SK-N-SH treated with all-trans-retinoic acid at 6 μM for 48 hours (cell line): ENCODE measurements around the gene EPS8L1.

Experiments used
- ATAC-seq: fragments of 200-7000 bp; cut with Tn5 transposase; 3 replicates; pipeline ENCODE4 v1.9.1; 2020; ENCODE audit warnings: mild to moderate bottlenecking, moderate library complexity
- ARNTL ChIP-seq: fragments of 450-650 bp; formaldehyde crosslinking; IDR thresholded peaks from 2 replicates; pipeline ENCODE4 v1.5.0; 2020; ENCODE audit warnings: low read depth, mild to moderate bottlenecking, moderate library complexity, borderline replicate concordance
- BACH2 ChIP-seq: fragments of 250-450 bp; sonication (Bioruptor Pico); IDR thresholded peaks from 2 replicates; pipeline ENCODE4 v1.9.0; 2021; ENCODE audit warnings: mild to moderate bottlenecking, borderline replicate concordance
- CSDC2 ChIP-seq: fragments of 250-450 bp; sonication (Bioruptor Pico); IDR thresholded peaks from 2 replicates; pipeline ENCODE4 v1.5.0; 2020; ENCODE audit warnings: mild to moderate bottlenecking, moderate library complexity
- ESRRG ChIP-seq: fragments of 250-450 bp; sonication (Bioruptor Pico); IDR thresholded peaks from 2 replicates; pipeline ENCODE4 v1.6.1; 2021; ENCODE audit warnings: mild to moderate bottlenecking
- GLIS3 ChIP-seq: fragments of 250-450 bp; sonication (Bioruptor Pico); IDR thresholded peaks from 2 replicates; pipeline ENCODE4 v1.5.0; 2020; ENCODE audit warnings: mild to moderate bottlenecking, moderate library complexity
- ISL1 ChIP-seq: fragments of 250-450 bp; sonication (Bioruptor Pico); IDR thresholded peaks from 2 replicates; pipeline ENCODE4 v2.1.2; 2022; ENCODE audit warnings: mild to moderate bottlenecking, moderate library complexity
- OSR1 ChIP-seq: fragments of 250-450 bp; sonication (Bioruptor Pico); IDR thresholded peaks from 2 replicates; pipeline ENCODE4 v1.8.0; 2022; ENCODE audit warnings: moderate library complexity, mild to moderate bottlenecking, inconsistent platforms
- PPARA ChIP-seq: fragments of 250-450 bp; sonication (Bioruptor Pico); IDR thresholded peaks from 2 replicates; pipeline ENCODE4 v1.5.0; 2020; ENCODE audit warnings: mild to moderate bottlenecking, borderline replicate concordance
- RARB ChIP-seq: fragments of 250-450 bp; sonication (Bioruptor Pico); IDR thresholded peaks from 2 replicates; pipeline ENCODE4 v1.8.0; 2021; ENCODE audit warnings: mild to moderate bottlenecking, moderate library complexity
- SNAI2 ChIP-seq: fragments of 250-450 bp; sonication (Bioruptor Pico); IDR thresholded peaks from 2 replicates; pipeline ENCODE4 v1.5.0; 2020; ENCODE audit warnings: mild to moderate bottlenecking, moderate library complexity
- TCF4 ChIP-seq: fragments of 250-450 bp; sonication (Bioruptor Pico); IDR thresholded peaks from 2 replicates; pipeline ENCODE4 v1.8.0; 2021; ENCODE audit warnings: mild to moderate bottlenecking, moderate library complexity, borderline replicate concordance
- TOX ChIP-seq: fragments of 250-450 bp; sonication (Bioruptor Pico); IDR thresholded peaks from 2 replicates; pipeline ENCODE4 v1.8.0; 2021; ENCODE audit warnings: mild to moderate bottlenecking, moderate library complexity, borderline replicate concordance
- ZFP3 ChIP-seq: fragments of 250-450 bp; sonication (Bioruptor Pico); IDR thresholded peaks from 2 replicates; pipeline ENCODE4 v1.5.0; 2020; ENCODE audit warnings: mild to moderate bottlenecking, moderate library complexity
- ZFP30 ChIP-seq: fragments of 450-650 bp; formaldehyde crosslinking; IDR thresholded peaks from 2 replicates; pipeline ENCODE4 v1.5.0; 2022; ENCODE audit warnings: mild to moderate bottlenecking, moderate library complexity
- ZNF565 ChIP-seq: fragments of 450-650 bp; formaldehyde crosslinking; conservative IDR thresholded peaks from 2 replicates; pipeline ENCODE4 v1.5.0; 2020; ENCODE audit warnings: low read depth, mild to moderate bottlenecking, moderate library complexity
- ZNF70 ChIP-seq: fragments of 450-650 bp; formaldehyde crosslinking; IDR thresholded peaks from 2 replicates; pipeline ENCODE4 v1.5.0; 2020; ENCODE audit warnings: mild to moderate bottlenecking, moderate library complexity
- ZNF8 ChIP-seq: fragments of 450-650 bp; formaldehyde crosslinking; IDR thresholded peaks from 2 replicates; pipeline ENCODE4 v1.5.0; 2020; ENCODE audit warnings: mild to moderate bottlenecking, moderate library complexity
- TF ChIP-seq, protein P1 (sequence below): fragments of 250-450 bp; sonication (Bioruptor Pico); IDR thresholded peaks from 2 replicates; pipeline ENCODE4 v1.5.1; 2020; ENCODE audit warnings: low read depth, mild to moderate bottlenecking, moderate library complexity
- TF ChIP-seq, protein P2 (sequence below): fragments of 250-450 bp; sonication (Bioruptor Pico); IDR thresholded peaks from 2 replicates; pipeline ENCODE4 v1.5.1; 2021; ENCODE audit warnings: mild to moderate bottlenecking, moderate library complexity
- TF ChIP-seq, protein P3 (sequence below): fragments of 250-450 bp; sonication (Bioruptor Pico); IDR thresholded peaks from 2 replicates; pipeline ENCODE4 v1.5.0; 2020; ENCODE audit warnings: mild to moderate bottlenecking, moderate library complexity
- TF ChIP-seq, protein P4 (sequence below): fragments of 250-450 bp; sonication (Bioruptor Pico); IDR thresholded peaks from 2 replicates; pipeline ENCODE4 v1.8.0; 2021; ENCODE audit warnings: low read depth, mild to moderate bottlenecking, moderate library complexity, borderline replicate concordance

EPS8L1 gene

DNA sequence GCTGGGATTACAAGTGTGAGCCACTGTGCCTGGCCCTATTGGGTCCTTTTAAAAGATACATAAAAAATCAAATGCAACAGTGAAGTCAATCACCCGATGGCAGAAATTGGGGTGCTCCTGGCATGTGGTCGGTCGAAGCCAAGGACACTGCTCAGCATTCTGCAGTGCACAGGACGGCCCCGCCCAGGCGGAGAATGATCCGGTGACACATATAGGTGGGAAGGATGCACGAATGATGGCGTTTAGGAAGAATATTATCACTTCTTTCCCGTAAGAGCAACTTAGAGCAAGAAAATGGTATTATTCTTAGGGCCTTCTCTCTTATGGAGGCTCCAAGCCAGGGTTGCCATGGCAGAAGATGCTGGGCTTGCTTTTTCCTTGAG lies 34.4 kb upstream of the EPS8L1 start:
- no peak for ATAC-seq
- TF ChIP-seq ZFP3 (no peak), ZNF565 (CRISPR knock-in tag) (no peak), ZNF70 (CRISPR knock-in tag) (no peak), ZFP30 (no peak), RARB (CRISPR knock-in tag) (no peak), BACH2 (CRISPR knock-in tag) (no peak), CSDC2 (CRISPR knock-in tag) (no peak), SNAI2 (CRISPR knock-in tag) (no peak), ISL1 (CRISPR knock-in tag) (no peak), ESRRG (CRISPR knock-in tag) (no peak)
- TF ChIP-seq, protein P1, sequence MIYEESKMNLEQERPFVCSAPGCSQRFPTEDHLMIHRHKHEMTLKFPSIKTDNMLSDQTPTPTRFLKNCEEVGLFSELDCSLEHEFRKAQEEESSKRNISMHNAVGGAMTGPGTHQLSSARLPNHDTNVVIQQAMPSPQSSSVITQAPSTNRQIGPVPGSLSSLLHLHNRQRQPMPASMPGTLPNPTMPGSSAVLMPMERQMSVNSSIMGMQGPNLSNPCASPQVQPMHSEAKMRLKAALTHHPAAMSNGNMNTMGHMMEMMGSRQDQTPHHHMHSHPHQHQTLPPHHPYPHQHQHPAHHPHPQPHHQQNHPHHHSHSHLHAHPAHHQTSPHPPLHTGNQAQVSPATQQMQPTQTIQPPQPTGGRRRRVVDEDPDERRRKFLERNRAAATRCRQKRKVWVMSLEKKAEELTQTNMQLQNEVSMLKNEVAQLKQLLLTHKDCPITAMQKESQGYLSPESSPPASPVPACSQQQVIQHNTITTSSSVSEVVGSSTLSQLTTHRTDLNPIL (CRISPR knock-in tag) = no peak
- TF ChIP-seq, all 23 proteins: peak for 0

DNA sequence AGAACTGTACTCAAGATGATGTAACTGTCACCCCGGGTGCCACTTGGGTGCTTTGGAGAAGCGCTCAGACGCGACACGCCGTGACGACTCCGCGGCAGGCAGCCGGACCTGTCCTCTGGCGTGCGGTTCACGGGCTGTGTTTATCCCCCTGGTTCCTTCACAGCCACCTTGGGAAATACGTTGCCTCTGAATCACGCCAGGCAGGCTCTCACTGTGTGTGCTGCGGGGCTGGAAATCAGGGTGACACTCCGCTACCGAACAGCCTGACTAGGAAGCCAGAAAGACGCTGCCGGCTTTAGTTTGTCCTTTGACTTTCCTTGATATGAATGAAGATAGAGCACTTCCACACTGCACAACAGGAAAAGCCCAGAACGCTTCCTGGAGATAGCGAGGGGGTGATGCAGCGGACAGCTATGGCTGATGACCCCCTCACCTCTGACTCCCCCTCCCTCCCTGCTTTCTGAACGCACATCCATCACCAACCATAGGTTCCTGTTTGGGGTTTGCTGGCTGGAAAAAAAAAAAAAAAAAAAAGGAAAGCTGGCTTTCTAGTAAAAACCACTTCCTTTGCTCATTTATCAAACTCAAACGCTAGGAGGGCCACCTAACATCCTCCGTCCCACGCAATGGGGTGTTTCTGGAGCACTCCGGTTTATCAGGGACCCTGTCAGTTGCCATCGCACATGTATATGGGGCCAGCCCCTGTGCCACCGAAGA lies 33.9 kb upstream of the EPS8L1 start:
- no peak for TF ChIP-seq ESRRG (CRISPR knock-in tag)
- TF ChIP-seq, protein P2, sequence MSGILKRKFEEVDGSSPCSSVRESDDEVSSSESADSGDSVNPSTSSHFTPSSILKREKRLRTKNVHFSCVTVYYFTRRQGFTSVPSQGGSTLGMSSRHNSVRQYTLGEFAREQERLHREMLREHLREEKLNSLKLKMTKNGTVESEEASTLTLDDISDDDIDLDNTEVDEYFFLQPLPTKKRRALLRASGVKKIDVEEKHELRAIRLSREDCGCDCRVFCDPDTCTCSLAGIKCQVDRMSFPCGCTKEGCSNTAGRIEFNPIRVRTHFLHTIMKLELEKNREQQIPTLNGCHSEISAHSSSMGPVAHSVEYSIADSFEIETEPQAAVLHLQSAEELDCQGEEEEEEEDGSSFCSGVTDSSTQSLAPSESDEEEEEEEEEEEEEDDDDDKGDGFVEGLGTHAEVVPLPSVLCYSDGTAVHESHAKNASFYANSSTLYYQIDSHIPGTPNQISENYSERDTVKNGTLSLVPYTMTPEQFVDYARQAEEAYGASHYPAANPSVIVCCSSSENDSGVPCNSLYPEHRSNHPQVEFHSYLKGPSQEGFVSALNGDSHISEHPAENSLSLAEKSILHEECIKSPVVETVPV = no peak
- TF ChIP-seq, protein P1 (CRISPR knock-in tag) = no peak
- no peak for TF ChIP-seq GLIS3 (CRISPR knock-in tag)
- no peak for TF ChIP-seq ZNF565 (CRISPR knock-in tag)
- no peak for TF ChIP-seq ZFP30
- no peak for TF ChIP-seq PPARA (CRISPR knock-in tag)
- TF ChIP-seq ISL1 (CRISPR knock-in tag) = no peak
- TF ChIP-seq ARNTL (CRISPR knock-in tag) = no peak
- no peak for TF ChIP-seq BACH2 (CRISPR knock-in tag)
- TF ChIP-seq CSDC2 (CRISPR knock-in tag) = no peak
- TF ChIP-seq TCF4 (CRISPR knock-in tag) = no peak
- no peak for TF ChIP-seq SNAI2 (CRISPR knock-in tag)
- ATAC-seq = no peak

DNA sequence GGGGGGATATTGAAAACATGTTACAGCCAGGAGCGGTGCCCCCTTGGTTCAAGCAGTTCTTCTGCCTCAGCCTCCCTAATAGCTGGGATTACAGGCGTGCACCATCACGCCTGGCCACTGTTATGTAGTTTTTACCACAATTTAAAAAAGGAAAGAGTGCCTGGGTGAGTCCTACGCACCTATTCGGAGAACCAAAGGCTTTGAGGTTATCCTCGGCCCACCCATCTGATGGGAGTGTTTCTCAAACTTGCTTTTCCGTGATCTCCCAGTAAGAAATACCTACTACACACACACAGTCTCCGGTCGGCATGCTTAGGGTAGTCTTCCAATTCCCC lies 33.4 kb upstream of the EPS8L1 start:
- TF ChIP-seq ISL1 (CRISPR knock-in tag) (no peak), TCF4 (CRISPR knock-in tag) (no peak), RARB (CRISPR knock-in tag) (no peak), GLIS3 (CRISPR knock-in tag) (no peak), ZNF8 (CRISPR knock-in tag) (no peak), ZFP3 (no peak), OSR1 (CRISPR knock-in tag) (no peak)
- TF ChIP-seq, protein P1 (CRISPR knock-in tag) = no peak
- TF ChIP-seq, all 23 proteins: peak for 0
- ATAC-seq = no peak

DNA sequence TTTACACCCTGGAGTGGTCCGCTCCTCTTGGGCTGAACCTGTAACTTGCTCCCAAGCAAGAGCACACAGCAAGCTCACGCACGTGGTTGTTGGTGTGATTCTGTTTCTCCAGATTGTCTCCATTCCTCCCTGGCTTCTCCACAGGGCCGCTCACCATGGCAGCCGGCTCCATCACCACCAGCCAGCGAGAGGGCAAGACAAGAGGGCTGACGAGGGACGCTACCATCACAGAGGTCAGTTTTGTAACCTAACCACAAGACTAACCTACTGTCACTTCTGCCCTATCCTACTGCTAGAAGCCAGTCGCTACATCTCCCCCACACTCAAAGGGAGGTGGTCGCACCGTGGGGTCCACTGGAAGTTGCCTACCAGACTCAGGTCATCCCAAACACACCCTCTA lies 33.0 kb upstream of the EPS8L1 start:
- TF ChIP-seq, protein P3, sequence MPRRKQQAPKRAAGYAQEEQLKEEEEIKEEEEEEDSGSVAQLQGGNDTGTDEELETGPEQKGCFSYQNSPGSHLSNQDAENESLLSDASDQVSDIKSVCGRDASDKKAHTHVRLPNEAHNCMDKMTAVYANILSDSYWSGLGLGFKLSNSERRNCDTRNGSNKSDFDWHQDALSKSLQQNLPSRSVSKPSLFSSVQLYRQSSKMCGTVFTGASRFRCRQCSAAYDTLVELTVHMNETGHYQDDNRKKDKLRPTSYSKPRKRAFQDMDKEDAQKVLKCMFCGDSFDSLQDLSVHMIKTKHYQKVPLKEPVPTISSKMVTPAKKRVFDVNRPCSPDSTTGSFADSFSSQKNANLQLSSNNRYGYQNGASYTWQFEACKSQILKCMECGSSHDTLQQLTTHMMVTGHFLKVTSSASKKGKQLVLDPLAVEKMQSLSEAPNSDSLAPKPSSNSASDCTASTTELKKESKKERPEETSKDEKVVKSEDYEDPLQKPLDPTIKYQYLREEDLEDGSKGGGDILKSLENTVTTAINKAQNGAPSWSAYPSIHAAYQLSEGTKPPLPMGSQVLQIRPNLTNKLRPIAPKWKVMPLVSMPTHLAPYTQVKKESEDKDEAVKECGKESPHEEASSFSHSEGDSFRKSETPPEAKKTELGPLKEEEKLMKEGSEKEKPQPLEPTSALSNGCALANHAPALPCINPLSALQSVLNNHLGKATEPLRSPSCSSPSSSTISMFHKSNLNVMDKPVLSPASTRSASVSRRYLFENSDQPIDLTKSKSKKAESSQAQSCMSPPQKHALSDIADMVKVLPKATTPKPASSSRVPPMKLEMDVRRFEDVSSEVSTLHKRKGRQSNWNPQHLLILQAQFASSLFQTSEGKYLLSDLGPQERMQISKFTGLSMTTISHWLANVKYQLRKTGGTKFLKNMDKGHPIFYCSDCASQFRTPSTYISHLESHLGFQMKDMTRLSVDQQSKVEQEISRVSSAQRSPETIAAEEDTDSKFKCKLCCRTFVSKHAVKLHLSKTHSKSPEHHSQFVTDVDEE = no peak
- TF ChIP-seq, protein P4, sequence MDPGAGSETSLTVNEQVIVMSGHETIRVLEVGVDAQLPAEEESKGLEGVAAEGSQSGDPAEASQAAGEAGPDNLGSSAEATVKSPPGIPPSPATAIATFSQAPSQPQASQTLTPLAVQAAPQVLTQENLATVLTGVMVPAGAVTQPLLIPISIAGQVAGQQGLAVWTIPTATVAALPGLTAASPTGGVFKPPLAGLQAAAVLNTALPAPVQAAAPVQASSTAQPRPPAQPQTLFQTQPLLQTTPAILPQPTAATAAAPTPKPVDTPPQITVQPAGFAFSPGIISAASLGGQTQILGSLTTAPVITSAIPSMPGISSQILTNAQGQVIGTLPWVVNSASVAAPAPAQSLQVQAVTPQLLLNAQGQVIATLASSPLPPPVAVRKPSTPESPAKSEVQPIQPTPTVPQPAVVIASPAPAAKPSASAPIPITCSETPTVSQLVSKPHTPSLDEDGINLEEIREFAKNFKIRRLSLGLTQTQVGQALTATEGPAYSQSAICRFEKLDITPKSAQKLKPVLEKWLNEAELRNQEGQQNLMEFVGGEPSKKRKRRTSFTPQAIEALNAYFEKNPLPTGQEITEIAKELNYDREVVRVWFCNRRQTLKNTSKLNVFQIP (CRISPR knock-in tag) = no peak
- TF ChIP-seq TOX (no peak), ZNF70 (CRISPR knock-in tag) (no peak), ZNF8 (CRISPR knock-in tag) (no peak), ISL1 (CRISPR knock-in tag) (no peak), ZFP3 (no peak), GLIS3 (CRISPR knock-in tag) (no peak), OSR1 (CRISPR knock-in tag) (no peak), BACH2 (CRISPR knock-in tag) (no peak)
- no peak for ATAC-seq
